SHP77 treated with DMSO at 0.1 percent for 48 hours (cell line): ENCODE data around the gene GPR55.

Source experiments
- DNase-seq: peaks from one replicate; lab custom pipeline; 2025; lab: John Stamatoyannopoulos, UW

GPR55 gene

DNA sequence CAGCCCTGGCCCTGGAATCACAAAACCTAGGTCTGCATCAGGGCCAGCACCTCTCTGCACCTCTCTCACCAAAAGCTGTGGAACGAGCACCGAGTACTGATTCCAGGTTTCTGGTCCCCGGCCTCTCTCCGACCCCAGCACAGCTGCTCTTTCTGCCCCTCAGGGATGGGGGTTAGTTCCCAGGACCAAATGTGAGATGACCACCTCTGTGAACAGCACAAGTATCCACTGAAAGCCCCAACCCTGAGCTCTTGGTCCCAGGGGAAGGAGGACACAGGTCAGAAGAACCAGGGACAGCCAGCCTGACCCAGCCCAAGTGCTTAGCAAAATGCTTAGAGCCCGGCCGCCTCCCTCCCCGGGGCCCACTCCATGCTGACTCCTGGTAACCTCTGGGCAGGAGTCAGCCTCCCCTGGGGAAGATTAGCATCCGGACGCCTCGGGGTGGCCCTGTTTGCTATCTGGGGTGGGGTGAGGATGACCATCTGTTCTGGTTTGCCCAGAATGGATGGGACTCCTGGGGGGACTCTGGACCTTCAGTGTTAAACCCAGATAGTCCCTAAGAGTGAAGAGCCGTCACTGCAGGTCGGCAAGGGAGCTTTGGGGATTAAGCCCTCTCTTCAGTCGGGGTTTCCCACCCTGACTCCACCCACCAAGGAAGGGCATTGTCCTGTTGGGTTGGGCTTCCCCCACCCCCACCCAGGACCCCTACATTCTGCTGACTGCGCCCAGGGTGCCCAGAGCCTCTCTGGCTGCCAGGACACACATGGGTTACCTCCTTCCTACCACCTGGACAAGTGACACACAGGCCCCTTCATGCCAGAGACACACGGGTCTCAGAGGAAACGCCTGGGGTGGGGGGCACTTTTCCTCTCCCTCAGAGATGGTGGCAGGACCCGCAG, 9.4 kb upstream of the GPR55 start:
- no peak for DNase-seq

DNA sequence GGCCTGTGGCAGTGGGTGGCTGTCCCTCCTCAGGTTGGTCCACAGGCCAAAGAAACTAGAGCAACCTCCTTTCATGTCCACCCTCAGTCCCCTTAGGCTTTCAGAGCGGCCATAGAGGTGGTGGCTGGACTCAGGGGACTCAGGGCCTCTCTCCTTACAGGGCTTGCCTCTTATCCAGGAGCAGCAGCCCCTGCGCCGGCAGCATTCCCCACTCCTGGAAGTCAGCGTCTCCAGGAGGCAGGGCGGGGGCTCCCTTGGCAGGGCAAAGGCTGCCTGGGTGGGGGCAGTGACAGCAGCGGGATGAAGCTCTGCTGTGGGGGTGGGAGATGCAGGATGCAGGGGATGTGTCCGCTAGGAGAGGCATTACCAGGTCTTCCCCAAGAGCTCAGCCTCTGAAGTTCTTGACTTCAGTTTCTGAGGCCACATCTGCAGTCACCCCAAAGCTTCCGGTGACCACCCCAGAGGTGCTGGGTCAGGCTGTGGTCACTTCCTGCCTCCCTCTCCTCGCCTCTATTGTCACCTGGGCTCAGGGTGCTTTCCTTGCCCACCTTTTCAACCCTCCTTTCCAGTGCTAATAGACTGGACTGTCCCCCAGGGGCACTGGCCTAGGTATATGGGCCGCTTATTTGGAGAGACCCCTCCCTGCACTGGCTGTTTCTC, 8.6 kb upstream of the GPR55 start:
- DNase-seq: no peak

DNA sequence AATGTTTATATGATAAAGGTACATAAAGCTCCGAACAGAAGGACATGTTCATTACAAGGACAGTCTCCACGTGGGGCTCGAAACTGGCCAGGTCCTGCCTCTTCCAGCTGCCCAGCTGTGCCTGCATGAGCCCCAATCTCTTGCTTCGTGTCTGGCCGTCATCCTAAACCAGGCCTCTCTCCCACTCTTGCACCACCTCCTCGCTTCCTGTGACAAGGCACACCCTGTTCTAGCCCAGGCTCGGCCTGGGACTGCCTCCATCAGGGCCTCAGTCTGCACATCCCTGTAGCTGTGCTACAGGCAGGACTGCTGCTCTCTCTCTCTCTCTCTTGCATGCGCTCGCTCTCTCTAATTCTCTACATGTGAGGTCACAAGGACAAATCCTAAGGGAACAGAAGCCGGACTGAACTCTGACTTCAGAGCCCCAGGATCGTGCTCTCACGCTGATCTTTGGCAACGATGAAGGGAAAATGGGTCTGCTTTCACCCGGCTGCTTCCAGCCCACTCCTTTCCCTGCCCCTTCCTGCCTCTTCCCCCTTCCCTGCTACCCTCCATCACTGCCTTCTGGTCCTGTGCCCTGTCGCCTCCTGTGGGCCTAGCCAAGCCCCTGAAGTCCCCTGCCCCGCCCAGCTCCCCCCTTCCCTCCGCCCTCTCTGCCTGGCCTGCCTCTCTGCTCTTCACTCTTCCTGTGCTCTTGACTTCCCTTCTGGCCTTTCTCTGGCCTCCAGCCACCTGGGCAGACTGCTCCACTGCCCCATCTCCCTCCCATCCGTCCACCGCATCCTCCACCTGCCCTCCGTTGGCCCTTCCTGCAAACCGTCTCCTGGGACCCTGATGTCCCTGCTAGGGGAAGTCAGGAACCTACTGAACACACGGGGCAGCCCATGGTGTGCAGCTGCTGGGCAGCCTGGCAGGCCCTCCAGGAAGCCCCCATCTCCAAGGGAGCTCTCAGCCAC, 7.8 kb upstream of the GPR55 start:
- no peak for DNase-seq

DNA sequence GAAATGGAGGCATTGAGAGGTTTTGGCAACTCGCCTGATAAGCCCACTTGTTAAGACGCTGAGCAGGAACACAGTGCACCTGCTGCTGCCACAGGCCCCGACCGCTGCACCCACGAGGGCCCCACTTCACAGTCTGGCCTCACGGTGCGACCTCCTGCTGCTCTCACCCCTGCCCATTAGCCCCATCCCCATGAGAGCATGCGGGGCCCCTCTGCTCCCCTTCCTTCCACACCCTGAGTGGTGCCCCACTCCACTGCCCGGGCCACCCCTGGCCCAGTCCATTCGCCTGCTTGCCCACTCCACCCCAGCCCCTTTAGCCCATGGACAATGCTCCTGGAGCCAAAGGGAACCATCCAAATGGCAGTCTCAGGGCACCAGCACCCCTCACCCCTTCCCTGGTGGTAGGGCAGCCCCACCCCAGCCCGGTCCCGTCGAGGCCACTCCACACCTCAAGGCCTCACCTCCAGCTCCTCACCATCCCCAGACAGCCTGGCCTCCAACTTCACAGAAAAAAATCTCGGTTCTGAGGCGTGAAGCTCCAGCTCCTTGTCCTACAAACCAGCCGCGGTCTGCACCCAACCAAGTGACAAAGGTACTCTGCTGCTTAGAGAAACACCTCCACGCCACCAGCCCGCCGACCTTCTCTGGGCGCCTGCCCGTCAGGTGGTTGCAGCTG, 6.7 kb upstream of the GPR55 start:
- no peak for DNase-seq

DNA sequence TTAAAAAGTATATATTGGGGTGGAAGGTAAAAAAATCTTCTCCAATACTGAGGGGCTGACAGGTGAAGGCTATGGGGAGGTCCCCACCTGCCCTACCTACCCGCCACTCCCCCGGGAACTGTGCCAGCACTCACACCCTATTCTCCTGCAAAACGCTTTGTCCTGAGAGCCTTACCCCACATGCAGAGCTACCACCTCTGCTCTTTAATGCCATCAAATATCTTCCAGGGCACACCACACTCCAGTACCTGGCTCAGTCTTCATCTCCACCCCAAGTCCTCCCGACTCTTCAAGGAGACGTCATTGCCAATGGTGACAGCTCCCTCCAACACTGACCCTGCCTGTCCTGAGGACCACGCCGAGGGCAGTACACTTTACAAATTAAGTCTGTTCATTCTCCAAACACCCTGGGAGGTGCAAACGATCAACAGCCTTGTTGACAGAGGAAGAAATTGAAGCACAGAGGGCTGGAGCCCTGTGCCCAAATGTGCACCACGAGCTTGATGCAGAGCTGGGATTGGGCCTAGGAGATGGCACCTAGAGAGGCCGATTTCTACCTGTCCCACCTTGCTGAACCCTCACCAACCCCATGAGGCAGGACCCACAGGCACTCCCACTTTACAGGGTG, 6.0 kb upstream of the GPR55 start:
- no peak for DNase-seq

DNA sequence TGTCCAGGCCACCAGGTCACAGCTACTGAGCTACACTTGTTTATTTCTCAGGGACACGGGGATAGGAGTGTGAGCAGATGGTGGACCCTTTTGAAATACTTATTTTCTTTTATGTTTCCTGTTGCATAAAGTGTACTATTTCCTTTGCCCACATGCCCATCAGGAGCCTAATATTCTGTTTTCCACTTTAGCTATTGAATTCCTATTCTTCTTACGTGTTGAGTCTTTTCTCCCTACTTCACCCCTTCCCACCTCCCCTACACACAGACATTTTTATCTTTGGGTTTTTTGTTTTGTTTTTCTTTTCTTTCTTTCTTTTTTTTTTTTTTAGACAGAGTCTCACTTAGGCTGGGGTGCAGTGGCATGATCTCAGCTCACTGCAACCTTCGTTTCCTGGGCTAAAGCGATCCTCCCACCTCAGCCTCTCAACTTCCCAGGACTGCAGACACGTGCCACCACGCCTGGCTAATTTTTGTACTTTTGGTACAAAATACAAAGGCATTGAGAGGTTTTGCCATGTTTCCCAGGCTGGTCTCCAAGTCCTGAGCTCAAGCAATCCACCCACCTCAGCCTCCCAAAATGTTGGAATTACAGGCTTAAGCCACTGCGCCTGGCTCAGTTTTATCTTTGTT, 5.2 kb upstream of the GPR55 start:
- DNase-seq: no peak

DNA sequence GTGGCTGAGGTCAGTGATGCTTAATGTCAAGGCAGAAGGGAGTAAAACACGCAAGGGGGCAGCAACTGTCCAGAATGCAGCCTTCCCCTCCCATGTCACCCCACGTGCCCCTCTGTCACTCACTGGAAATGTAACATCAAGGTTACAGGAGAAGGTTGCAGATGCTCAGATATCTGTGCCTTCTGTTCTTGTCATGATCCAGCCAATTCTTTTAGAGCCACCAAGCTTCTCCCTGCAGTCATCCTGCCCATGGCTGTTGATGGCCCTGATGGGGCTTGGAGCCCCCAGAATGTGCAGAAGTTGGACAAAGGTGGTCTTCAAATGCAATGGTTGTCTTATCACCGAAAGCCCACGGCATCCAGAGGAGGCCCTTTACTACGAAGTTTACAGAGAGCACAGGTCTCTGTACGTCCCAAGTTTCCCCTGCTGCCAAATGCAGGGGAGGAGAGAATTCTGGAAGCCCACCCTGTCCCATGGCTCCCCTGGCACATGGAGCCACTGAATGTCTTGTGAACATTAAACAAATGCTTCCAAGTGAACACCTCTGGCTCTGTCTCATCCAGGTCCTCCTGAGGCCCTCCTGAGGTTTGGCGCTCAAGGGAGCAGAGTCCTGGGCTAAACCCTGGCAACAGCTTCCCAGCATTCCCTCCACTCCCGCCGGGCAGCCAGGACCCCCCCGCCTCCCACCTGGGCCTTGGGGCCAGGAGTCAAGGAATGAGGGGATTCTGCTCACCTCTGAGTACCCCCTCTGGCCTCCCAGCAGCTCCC, 4.5 kb upstream of the GPR55 start:
- no peak for DNase-seq

DNA sequence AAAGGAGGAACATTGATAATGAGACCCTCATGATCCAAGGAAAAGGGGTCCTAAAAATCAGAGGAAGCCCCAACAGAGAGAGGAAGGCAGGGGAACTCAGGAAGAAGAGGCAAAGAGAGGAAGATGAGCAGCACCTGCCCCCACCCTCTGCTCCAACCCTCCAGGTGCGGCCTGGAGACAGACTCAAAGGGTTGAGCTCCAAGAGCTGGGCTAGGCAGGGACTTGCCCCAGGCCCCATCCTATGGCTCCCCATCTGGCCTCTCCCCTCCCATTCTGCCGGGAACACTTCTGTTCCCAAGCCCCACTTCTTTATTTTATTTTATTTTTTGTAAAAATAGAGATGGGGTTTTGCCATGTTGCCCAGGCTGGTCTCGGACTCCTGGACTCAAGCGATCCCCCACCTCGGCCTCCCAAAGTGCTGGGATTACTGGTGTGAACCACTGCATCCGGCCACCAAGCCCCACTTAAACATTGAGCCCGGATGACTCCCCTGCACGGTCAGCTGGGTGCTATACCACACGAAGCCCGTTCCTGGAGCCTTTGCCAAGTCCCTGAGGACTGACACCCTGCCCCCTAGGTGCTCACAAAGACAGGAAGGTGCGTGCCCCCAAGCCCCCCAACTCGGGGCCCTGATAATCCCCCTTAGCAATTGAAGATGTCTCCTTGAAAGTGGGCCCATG, 3.8 kb upstream of the GPR55 start:
- no peak for DNase-seq

DNA sequence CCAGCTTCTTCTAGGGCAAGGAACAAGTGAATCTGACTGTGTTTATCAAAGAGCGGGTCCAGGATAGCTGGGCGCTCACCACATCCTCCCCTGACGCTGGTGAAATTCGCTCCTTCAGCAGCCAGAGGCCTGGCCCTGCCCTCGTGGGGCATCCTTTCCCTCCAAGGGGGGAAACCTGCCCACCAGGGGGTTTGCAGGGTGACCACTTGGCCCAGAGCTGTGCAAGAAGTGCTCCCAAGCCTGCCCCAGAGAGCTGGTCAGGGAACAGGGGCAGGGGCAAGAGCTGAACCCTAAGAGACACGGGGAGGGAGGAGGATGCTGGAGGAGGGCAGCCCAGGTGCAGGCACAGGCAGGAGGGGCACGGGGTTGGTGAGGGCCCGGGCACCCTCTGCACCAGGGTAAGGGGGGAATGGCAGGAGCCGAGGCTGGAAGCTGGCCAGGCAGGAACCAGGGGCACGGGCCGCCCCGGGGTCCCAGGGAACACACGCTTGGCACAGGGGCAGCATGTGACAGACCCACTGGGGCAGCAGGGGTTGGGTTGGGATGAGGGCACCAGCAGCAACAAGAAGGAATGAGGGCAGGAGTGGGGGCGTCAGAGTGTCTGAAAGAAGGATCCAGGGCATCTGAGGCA, 2.8 kb upstream of the GPR55 start:
- DNase-seq: no peak

DNA sequence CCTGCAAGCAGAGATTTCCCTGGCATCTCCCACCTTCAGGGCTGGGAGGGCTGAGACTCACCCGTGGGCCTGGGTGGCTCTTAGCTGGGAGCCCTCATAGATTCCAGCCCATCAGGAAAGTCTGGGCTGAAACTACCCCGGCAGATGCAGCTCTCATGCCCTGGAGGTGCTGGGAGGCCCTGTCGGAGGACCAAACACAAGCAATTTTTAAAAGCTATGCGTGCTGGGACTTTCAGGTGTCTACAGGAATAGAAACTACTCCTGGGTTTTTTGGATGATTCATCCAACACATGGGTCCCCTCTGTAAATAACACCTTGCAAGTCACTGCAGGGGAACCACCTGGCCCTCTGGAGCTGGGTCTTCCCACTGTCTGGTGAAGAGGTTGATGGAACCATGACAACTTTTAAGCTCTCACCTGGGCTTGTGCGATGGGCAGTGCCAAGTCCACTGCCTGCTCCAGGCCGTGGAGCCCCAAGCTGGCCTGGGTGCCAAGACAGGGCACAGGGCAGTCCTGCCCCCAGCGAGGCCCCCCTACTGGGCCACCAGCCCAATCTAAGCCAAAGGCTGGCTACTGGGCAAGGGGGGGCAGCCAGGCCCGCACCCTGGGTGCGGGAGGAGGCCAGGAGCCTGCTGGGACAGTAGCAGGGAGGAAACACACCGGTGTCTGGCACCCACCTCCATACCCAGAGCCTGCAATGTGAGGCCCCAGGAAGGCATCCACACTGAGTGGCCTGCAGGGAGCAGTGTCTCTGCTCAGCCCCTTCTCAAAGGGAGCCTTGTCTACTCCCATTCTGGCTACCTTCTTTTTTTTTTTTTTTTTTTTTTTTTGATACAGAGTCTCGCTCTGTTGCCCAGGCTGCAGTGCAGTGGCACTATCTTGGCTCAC, 1.1 kb upstream of the GPR55 start:
- DNase-seq: no peak

DNA sequence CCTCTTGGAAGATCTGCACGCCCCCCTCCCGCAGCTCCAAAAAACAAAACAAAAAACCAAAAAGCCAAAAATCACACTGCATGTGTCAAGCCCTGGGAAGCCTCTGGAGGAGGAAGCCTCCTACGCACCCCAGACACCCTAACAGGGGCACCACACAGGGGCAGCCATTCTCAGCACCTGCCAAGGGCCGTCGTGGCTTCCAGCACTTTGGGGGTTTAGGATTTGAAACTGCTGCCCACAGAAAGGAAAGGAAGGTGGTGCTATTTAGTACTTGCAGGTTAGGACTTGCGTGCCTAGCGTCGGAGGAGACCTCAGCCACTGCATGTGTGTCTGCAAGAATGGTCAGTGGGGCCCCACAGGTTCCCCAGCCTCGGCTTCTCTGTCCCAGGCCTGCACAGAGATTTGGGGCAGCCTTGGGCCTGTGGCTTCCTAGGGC, 419 bp upstream of the GPR55 start:
- DNase-seq: no peak

DNA sequence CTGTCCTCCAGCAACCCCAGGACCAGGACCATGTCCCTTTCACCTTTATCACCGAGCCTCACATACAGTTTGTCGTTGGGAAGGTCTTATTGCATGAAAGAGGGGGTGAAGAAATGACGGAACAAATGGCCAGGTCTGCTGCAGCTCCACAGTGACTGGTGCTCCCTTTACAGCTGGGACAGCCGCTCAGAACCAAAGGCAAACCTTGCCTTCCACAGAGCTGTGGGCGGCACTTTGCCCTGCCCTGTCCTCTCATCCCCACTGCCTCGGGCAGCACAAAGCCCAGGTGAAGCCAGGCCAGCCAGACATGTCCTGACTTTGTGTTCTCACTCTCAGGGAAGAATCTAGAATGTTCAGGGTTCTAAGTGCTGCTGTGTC, 961 bp downstream of the GPR55 start:
- DNase-seq: no peak

DNA sequence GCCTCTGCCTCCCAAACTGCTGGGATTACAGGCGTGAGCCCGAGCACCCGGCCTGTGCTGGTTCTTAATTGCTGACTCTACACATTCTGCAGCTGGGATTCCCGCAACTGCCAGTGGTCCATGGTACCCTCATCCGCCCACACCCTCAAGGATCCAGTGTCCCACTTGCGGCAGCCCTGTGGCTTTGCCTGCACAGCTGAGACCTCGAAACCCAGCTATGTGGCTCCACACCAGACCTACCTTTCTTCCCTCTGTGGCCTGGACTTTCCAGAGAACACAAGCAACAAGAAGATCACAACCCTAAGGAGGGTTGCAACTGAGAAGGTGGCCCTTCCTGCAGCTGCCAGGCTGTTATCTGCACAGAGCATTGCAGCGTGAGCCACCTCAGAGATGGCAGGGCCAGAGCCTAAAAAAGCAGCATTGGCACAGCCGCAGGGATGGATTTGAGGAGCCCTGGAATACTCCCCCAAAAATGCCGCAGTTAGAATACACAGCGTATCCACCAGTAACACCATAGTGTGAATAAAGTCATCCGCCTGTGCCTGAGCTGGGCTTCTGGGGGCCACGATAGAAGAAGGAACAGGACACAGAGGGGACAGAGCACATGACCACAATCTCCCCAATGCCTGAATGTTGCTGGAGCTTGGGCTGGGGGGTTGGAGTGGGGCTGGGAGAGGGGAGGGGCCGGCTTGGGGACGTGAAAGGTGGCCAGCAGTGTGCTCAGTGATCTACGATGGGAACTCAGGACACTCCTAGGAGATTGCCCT, 1.9 kb downstream of the GPR55 start:
- no peak for DNase-seq

DNA sequence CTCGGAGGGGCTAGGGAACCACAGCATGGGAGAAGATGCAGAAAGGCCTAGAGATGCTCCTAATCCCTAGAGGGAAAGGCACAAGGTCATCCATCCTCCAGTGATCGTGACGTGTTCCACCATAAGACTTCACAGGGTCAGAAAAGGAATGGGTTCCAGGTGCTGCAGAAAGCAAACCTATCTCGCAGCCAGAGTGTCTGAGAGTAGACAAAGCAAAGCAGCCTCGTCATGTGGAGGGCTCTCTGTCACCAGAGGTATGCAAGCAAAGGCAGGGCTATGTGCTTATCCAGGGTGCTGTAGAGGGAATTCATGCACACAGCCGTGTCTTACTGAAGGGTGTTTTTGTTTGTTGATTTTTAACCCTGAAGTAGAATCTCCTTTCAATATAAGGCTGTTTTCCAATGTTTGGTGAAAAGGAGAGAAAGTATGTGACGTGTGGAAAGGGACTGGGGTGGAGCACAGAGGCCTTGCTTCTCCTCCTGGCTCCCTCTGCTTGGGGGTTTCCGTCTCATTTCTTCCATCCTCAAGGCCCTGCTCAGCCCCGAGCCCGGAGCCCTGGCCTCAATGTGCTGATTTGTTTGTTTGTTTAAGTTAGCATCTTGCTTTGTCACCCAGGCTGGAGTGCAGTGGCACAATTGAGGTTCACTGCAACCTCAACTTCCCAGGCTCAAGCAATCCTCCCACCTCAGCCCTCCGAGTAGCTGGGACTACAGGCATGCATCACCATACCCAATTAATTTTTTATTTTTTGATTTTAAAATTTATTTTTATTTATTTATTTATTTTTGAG, 3.0 kb downstream of the GPR55 start:
- no peak for DNase-seq

DNA sequence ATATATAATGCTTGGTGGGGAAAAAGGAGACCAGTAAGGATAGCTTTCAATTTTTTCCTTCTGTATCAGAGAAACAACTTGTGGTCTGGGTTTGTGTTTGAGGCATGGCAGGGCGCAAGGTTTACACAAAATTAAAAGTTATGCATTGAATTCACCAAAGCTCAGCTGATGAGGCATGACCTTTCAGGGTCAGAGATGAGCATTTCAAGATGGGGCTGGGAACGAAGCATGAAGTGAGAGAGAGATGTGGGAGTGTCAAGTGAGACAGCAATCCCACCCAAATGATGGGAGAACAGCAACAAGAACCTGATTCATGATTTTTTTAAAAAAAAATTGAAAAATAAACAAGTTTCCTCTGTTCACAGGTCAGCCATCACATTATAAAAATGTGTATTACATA, 4.9 kb downstream of the GPR55 start:
- no peak for DNase-seq

DNA sequence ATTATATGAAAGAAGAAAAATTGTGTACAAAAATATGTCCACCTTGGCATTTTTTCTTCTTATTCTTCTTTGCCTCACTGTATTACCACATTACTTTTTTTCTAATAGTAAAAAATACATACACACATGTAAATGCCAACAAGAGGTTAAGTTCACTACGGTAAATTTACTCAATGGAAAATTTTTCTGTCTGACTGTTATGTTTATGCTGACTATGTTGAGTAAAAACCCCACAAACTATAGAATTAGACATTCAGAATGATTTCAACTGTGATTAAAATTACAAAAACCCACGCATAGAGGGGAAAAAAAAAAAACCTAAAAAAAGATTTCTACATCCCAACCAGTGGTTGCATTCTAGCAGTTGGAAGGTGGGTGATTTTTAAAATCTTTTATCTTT, 5.4 kb downstream of the GPR55 start:
- no peak for DNase-seq
